Lower leg skin (tissue), 4 donors: Measurements from ENCODE around the gene AQP3. TPM values are rescaled to one million over a fixed set of nuclear protein-coding genes. Genes with fewer than 3 reads are reported as not detected.
A peak's percentile ranks its signal among the peaks of the same experiment; 100 is the strongest.

Experiments
- DNase-seq, 2 donors: peaks; one replicate each; pipeline ENCODE4 v3.0.0-alpha.2; 2019; ENCODE audit warnings: low spot score in 2 of 2
- H3K4me3 ChIP-seq: fragments of 200-600 bp; sonication (generic); 2 replicates; pipeline ENCODE4 v1.5.1; 2017; ENCODE audit warnings: mild to moderate bottlenecking, low read depth; ENCODE audit not compliant: poor library complexity, severe bottlenecking
- POLR2A ChIP-seq, 2 donors: fragments of 450-650 bp; IDR thresholded peaks; one replicate each; pipeline ENCODE4 v1.6.1; 2016 to 2017; ENCODE audit warnings: antibody characterized with exemption in 2 of 2, mild to moderate bottlenecking in 1 of 2, moderate library complexity in 1 of 2
- WGBS, 2 donors: methylation state at CpG; one replicate each; pipeline ENCODE4 v1.1.5; 2018; 5-methylcytosine and 5-hydroxymethylcytosine counted together
- intact Hi-C: fragments of 100-400 bp; cut with DNase I; formaldehyde crosslinking; loops from one replicate; pipeline ENCODE4 v1.15.0; 2023; ENCODE audit warnings: low total_unique reads
- total RNA-seq, 4 donors: library from RNA; depleted of rRNA; stranded (reverse); fragments of >200 nt; gene quantifications; one replicate each; pipeline ENCODE4 v1.1.0, GENCODE V29; 2016
- TF ChIP-seq, protein P1 (sequence below), 3 donors: fragments of 450-650 bp; IDR thresholded peaks; one replicate each; pipeline ENCODE4 v1.5.1; 2016; ENCODE audit warnings: antibody characterized with exemption in 3 of 3, mild to moderate bottlenecking in 3 of 3, moderate library complexity in 2 of 3

Gene AQP3
- total RNA-seq, 4 donors from 2014 or later = 728 to 1,697 (median 1,073) TPM

- DNase-seq = peak in 1 of 2 donors; percentile 20
- intact Hi-C loops = no loop called here
- WGBS, 2 donors = 81% methylated on average over 1 of the region's 1 CpG
Observed at GRCh38 chr9:33475357-33475756, 28.0 kb upstream of the AQP3 start.

GRCh38 chr9:33473643-33474352 is 26.4 kb upstream of the AQP3 start, which contains the start of gene NOL6:
Gene NOL6, minus strand, starts transcription at chr9:33473924. Its CDS starts 82 bp downstream, at chr9:33473842.
- intact Hi-C loops = no loop called here
- 0 to 1% methylated on average over 32 of the region's 32 CpGs for WGBS, 2 donors

More at GRCh38 chr9:33475357-33475756, 28.0 kb upstream of the AQP3 start:
- no peak overlapping the region for H3K4me3 ChIP-seq
- TF ChIP-seq, protein P1, sequence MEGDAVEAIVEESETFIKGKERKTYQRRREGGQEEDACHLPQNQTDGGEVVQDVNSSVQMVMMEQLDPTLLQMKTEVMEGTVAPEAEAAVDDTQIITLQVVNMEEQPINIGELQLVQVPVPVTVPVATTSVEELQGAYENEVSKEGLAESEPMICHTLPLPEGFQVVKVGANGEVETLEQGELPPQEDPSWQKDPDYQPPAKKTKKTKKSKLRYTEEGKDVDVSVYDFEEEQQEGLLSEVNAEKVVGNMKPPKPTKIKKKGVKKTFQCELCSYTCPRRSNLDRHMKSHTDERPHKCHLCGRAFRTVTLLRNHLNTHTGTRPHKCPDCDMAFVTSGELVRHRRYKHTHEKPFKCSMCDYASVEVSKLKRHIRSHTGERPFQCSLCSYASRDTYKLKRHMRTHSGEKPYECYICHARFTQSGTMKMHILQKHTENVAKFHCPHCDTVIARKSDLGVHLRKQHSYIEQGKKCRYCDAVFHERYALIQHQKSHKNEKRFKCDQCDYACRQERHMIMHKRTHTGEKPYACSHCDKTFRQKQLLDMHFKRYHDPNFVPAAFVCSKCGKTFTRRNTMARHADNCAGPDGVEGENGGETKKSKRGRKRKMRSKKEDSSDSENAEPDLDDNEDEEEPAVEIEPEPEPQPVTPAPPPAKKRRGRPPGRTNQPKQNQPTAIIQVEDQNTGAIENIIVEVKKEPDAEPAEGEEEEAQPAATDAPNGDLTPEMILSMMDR (IDR thresholded peaks at IDR 0.05) = no peak
- no peak for TF ChIP-seq POLR2A (IDR thresholded peaks at IDR 0.05)

GRCh38 chr9:33472881-33473615 is 25.7 kb upstream of the AQP3 start:
- 10% methylated on average over 18 of the region's 18 CpGs for WGBS, 2 donors
- peak in 1 of 2 donors; percentile 68 for DNase-seq
- H3K4me3 ChIP-seq = peak overlapping the region; percentile 72
- TF ChIP-seq, protein P1 (IDR thresholded peaks at IDR 0.05) = no peak
- TF ChIP-seq POLR2A (IDR thresholded peaks at IDR 0.05) = no peak
- intact Hi-C loops = no loop called here

More at GRCh38 chr9:33473643-33474352, 26.4 kb upstream of the AQP3 start, which contains the start of gene NOL6:
- DNase-seq = peak; percentile 99
- peak within 1 kb of the TSS; percentile 72 for H3K4me3 ChIP-seq
- TF ChIP-seq, protein P1 (IDR thresholded peaks at IDR 0.05) = no peak
- no peak for TF ChIP-seq POLR2A (IDR thresholded peaks at IDR 0.05)

- no peak overlapping the region for H3K4me3 ChIP-seq
- TF ChIP-seq, protein P1 (IDR thresholded peaks at IDR 0.05) = no peak
- no peak for TF ChIP-seq POLR2A (IDR thresholded peaks at IDR 0.05)
- 88 to 90% methylated on average over 16 of the region's 16 CpGs for WGBS, 2 donors
- intact Hi-C loops = no loop called here
- peak in 1 of 2 donors; percentile 43 for DNase-seq
Observed at GRCh38 chr9:33472171-33472880, 24.9 kb upstream of the AQP3 start.

GRCh38 chr9:33471361-33471760 is 24.0 kb upstream of the AQP3 start:
- WGBS, 2 donors = 80 to 88% methylated on average over 2 of the region's 2 CpGs
- no peak for TF ChIP-seq POLR2A (IDR thresholded peaks at IDR 0.05)
- TF ChIP-seq, protein P1 (IDR thresholded peaks at IDR 0.05) = no peak
- intact Hi-C loops = no loop called here
- DNase-seq = no peak
- no peak overlapping the region for H3K4me3 ChIP-seq
